Hematopoietic multipotent progenitor cell treated with erythropoietin and hydrocortisone succinate and interleukin-3 and kit ligand, for 8 days (in vitro differentiated cells): ENCODE results near the gene CHI3L2.

ENCODE experiments used
- DNase-seq: peaks from one replicate; pipeline ENCODE4 v3.0.0-alpha.2; 2015

The CHI3L2 gene

DNA sequence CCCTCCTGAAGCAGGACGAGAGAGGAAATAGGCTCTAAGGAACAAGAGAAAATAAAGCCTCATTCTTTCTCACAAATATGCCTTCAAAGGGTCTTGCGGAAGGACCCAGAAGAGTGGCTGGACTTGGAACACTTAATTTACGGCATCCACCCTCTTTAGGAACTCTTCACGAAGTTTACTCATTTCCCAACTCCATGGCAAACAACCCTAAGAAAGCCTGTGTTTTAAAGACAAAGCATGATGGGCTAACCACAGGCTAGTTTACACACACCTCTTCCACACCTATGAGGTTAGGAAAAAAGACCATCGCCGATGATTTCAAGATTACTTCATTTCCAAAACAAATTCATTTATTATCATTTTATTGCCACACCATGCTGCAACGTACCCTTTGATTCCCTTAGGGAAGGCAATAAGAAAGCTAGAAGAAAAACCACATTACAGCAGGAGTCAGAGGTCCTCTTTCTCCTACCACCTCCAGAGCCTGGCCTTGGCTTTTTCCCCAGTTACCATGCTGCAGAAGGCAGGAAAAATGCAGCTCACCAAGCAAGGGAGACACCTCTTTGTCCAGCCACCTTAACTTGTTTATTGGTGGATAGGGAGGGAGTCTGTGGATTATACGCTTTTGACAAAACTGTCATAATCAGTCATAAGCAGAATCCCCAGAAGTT, 29.6 kb downstream of the CHI3L2 start:
- DNase-seq = no peak

- no peak for DNase-seq
These were observed 40.4 kb downstream of the CHI3L2 start for GRCh38 chr1:111267801-111268508.

GRCh38 chr1:111269825-111270406, 42.4 kb downstream of the CHI3L2 start:
- DNase-seq = no peak

GRCh38 chr1:111270771-111271463, 43.4 kb downstream of the CHI3L2 start:
- DNase-seq = no peak

DNA sequence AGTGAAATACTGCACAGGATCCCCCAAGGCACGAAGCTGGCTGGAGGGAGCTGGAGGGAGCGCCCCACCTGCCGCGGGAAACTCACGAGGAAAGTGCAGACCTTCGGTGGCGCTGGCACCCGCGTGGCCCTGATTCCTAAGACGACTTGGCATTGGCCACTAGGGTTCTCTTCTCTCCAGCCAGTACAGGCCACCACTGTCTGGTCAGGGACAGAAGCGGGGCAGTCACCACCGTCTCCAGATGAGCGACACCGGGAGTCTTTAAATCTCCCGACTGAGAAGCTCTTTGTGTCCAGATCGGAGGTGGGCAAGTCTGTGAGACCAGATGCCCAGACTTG, 43.9 kb downstream of the CHI3L2 start:
- DNase-seq = no peak

GRCh38 chr1:111272081-111272480, 44.6 kb downstream of the CHI3L2 start:
- DNase-seq = no peak

GRCh38 chr1:111274653-111275052, 47.1 kb downstream of the CHI3L2 start:
- no peak for DNase-seq

- peak; percentile 3 for DNase-seq
These were observed 47.6 kb downstream of the CHI3L2 start for GRCh38 chr1:111275079-111275478.

GRCh38 chr1:111275780-111276433, 48.4 kb downstream of the CHI3L2 start:
- DNase-seq = no peak

GRCh38 chr1:111279144-111279543, 51.6 kb downstream of the CHI3L2 start:
- DNase-seq = no peak

DNA sequence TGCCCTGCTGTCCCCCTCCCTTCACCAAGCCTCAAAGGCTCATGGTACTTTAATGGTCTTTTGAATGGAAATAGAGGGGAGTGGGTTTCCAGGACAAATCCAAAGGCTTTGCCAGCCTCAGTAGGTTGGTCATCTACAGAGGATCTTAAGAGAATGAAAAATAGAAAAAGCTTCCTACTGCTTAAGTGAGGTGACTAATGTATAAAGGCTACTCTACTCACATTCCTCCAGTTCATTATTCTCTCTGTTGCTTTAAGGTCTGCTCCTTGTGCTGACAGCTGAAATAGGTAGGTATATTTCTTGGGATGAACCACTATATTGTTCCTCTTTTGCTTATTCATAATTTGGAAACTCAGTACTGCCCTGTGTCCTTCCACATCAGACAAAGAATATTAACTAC, 52.8 kb downstream of the CHI3L2 start:
- DNase-seq = no peak

DNA sequence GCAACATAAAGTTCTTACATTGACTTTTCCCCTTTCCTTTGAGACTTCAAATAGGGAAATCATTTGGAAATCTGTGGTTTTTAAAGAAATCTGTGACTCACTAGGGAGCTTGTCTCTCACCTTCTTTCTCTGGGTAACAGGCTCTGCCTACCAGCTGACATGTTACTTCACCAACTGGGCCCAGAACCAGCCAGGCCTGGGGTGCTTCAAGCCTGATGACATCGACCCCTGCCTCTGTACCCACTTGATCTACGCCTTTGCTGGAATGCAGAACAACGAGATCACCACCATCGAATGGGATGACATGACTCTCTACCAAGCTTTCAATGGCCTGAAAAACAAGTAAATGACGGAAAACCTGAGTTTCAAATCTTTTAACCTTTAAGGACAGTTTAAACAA, 53.9 kb downstream of the CHI3L2 start:
- no peak for DNase-seq

- DNase-seq = no peak
These were observed 56.3 kb downstream of the CHI3L2 start for GRCh38 chr1:111283838-111284237.

DNA sequence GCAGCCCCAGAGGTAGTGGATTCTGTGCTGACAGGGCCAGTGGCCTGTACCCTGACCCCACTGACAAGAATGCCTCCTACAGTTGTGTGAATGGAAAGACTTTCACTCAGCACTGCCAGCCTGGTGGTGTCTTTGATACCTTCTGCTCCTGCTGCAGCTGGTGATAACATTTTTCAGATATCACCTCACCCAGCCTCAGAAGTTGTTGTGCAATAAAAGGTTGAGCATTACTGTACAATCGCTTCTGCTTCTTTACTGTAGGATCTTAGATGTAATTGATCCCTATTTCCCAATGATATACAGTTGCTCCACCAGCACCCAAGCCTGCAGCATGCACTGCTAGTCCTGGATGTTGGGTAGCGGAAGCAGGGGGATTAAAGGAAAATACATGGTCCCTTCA, 58.4 kb downstream of the CHI3L2 start:
- DNase-seq = no peak

GRCh38 chr1:111286912-111287311, 59.4 kb downstream of the CHI3L2 start:
- no peak for DNase-seq

GRCh38 chr1:111289371-111289770, 61.9 kb downstream of the CHI3L2 start:
- no peak for DNase-seq

DNA sequence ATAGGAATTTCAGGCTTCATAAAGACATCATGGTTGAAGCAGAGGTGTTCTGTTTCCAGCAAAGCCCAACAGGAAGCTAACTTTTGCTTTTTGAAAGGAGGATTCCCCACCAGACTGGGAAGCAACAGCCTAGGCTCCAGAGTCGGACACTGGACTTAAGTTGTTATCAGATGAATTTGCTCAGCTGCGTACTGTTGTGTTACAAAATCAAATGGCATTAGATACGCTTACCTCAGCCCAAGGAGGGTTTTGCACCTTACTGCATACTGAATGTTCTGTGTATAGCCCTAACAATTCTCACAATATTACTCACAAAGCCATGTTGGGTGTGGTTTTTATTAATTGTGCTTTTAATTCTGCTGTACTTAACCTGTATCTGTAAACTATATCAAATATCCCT, 62.6 kb downstream of the CHI3L2 start:
- DNase-seq = no peak

GRCh38 chr1:111290630-111291029, 63.1 kb downstream of the CHI3L2 start, which contains the start of gene CHIA:
CHIA (plus strand) TSS chr1:111290851; CDS start chr1:111310468, 19,617 bp downstream.
- DNase-seq = no peak
